Bone marrow (tissue), 2 donors: ENCODE measurements around the gene NFKBIE.

ENCODE experiments used
- DNase-seq, 2 donors: peaks; one replicate each; lab custom pipeline; 2025; lab: John Stamatoyannopoulos, UW

NFKBIE gene

DNA sequence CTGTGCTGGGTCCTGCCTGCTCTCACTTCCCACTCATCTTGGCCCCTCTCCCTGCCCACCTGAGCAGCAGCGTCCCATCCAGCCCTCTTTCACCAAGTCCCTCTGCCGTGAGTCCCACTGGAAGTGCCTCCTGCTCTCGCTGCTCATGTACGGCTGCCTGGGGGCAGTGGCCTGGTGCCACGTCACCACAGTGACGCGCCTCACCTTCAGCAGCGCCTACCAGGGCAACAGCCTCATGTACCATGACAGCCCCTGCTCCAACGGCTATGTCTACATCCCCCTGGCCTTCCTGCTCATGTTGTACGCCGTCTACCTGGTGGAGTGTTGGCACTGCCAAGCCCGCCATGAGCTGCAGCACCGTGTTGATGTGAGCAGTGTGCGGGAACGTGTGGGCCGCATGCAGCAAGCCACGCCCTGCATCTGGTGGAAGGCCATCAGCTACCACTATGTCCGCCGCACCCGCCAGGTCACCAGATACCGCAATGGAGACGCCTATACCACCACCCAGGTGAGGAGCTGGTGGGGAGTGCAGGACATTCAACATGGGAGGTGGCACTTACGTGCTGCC is 7.7 kb upstream of the NFKBIE start:
- no peak for DNase-seq

- no peak for DNase-seq
These were observed 7.2 kb upstream of the NFKBIE start for GRCh38 chr6:44272529-44272928.

DNA sequence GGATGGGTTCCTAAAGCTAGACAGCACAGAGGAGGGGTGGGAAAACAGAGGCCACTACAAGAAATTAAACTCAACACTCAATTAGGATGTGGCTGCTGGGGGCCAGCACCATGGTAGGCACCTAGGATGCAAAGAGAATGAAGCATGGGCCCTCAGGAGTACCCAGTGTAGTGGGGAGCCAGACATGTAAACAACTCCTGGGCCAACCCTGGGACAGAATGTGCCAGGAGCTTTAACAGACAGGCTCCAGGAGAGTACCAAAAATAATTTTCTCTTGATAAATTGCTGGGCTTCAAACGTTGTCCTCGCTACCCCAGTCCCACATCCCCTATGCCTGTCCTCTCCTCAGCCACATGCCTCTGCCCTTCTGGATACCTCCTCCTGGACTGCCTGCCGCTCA is 6.6 kb upstream of the NFKBIE start:
- no peak for DNase-seq

DNA sequence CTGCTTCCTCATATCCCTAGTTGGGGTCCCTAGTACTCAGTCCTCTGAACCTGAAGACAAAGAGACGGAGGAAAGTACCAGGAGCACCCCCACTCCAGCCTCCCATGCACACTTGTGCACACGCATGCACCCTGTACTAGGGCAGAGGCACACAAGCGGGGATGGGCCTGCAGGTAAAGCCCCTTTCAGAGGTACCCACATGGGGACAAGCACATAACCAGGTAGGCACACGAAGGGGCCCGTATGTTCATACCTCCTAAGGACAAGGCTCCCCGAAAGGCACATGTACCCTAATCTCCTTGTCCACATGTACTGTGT is 6.0 kb upstream of the NFKBIE start:
- no peak for DNase-seq

GRCh38 chr6:44270526-44271405 is 5.4 kb upstream of the NFKBIE start:
- DNase-seq = no peak

DNA sequence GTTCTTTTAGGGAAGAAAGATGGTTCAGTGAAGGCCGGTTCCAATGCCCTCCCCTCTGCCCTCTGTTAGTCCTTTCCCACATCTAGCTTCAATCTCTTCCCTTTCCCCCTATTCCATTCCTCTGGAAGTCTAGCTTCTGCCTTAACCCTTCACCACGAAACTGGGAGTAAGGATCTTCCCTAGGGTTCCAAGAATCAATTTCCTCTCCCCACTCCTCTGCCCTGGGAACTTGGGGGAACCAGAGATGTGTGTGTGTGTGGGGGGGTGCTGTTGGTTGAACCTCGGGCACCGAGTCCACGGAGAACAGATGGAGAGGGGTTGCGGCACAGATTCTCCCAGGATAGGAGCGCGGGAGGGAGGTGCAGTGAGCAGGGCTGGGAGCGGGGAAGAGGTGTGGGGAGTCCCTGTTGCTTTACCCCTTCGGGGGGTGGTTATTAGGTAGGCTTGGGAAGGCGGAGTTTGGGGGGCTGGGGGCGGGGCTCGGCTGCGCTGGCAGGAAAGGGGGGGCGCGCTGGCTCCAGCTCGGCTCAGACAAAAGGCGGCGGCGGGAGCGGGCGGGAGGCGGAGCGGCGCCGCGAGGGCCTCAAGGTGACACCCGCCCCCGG is 4.7 kb upstream of the NFKBIE start, which contains the start of gene TMEM151B:
TMEM151B (plus strand) TSS at position 530 of the 605 bp plus-strand sequence. CDS start 293 bp downstream, outside the sequence.
- DNase-seq = no peak

DNA sequence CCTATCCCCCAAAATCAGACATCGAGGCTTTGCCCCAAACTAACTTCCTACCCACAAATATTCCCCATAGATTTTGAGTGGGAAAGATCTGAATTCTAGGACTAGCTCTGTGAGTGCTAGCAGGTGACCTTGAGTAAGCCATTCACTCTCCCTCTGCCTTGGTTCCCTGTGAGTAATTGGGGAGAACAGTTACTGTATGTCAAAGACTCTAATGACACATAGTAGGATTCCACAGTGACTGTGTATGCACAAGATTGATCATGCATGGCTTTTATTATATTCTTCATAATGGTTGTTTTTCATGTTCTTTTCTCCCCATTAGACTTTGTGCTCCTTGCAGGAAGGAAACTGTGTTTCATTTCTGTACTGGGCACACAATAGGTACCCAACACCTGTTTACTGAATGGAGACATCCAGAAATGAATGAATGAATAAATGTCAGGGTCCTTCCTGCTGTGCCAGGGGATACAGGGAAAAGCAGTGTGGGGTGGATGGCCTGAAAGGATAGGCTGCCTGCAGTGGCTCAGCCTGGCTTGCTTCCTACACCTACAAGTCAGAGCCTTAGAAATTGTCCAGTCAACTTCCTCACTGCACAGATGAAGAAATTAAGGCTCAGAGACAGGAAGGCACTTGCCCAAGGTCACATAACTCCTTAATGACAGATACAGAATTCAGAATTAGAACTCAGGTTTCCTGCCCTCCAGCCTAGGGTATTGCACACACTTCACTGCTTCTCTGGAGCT is 4.0 kb upstream of the NFKBIE start:
- no peak for DNase-seq

GRCh38 chr6:44268095-44268628 is 2.8 kb upstream of the NFKBIE start:
- DNase-seq = no peak

DNA sequence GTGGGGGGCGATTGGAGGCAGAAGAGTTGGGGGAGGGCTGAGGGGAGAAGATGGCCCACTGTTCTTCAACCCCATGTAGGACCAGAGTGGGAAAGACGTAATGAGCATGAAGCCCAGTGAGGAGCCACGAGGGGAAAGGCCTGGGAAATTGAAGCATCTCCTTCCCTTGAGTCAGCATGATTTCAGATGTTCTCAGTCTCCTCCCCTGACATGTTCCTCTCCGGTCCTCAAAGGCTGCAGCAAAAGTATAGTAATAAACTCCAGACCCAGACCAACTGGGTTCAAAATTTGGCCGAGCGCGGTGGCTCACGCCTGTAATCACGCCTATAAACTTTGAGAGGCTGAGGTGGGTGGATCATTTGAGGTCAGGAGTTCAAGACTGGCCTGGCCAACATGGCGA is 1.9 kb upstream of the NFKBIE start:
- no peak for DNase-seq

GRCh38 chr6:44266347-44266746 is 996 bp upstream of the NFKBIE start:
- no peak for DNase-seq

- peak in 1 of 2 donors; percentile 84 for DNase-seq
These were observed 427 bp upstream of the NFKBIE start for GRCh38 chr6:44265722-44266233.

GRCh38 chr6:44264154-44265006 is 971 bp downstream of the NFKBIE start:
- DNase-seq = peak; percentile 38 to 87

DNA sequence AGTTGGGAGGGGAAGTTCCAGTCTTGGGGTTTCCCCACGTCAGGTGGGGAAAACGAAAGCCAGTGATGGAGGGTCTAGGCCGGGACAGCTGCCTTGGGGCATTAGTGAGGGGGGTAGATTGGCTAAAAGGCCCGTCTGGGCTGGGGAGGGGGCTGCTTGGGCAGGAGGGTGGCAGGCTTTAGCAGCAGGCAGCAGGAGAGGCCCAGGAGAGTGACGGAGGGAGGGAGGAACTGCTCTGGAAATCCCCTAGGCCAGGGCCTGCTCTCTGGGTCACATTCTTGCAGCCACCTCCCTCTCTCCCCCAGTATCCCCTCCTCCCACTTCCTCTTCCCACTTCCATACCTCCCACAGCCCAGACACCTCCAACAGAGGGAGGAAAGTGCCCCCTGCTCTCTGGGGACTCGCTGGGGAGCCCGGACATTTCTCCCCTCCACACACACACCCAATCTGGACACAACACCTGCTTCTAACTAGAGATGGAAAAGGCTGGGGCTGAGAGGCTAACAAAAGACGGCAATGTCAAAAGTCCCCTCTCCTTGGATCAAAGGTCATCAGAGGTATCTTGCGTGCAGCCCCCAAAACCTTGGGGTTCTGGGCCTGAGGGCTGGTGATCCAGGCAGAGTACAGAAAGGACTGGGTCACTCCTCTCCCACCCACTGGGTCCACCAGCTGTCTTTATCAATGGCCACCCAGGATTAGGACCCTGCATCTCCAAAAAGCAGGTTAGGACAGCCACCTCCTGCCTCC is 1.8 kb downstream of the NFKBIE start:
- peak; percentile 21 to 33 for DNase-seq

DNA sequence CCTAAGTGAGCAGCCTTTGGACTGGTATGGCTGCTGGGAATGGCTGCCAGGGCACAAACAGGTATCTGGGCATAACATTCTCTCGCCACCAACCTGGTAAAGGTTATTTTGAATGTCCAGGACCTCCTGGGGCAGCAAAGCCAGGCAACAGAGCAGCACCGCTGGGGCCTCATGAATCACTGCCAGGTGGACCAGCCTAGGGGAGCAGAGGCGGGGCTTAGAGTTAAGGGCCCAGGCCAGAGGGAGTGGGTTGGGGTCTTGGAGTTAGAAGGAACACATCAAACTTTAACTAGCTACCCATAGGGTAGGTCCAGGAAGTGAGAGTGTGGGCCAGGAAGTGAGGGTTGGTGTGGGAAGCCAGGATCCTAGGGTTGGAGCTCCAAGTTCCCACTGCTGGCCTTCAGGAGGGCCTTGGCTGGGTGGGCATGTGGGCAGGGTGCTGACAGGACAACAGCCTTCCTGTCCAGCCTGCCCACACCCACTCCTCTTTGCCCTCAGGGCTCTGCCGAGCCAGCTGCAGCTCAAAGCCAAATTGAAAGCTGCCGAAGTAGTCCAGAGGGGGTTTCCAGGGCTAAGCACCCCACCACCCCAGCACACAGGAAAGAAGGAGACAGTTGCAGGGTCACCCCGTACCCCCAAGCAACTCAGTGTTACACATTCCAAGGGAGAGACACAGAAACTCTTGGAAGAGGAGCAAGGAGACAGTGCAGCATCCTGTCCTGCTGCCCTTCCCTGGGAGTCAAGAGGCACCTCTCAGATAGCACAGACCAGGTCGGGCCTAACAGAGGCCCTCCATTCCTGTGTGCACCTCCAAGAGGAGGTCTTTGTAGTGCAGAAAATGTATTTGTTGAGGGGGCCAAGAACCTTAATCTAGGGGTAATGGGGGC is 2.6 kb downstream of the NFKBIE start:
- no peak for DNase-seq

- DNase-seq = no peak
These were observed 3.8 kb downstream of the NFKBIE start for GRCh38 chr6:44261581-44261980.

GRCh38 chr6:44260451-44261297 is 4.7 kb downstream of the NFKBIE start:
- no peak for DNase-seq

GRCh38 chr6:44260011-44260410 is 5.3 kb downstream of the NFKBIE start:
- no peak for DNase-seq

- DNase-seq = no peak
These were observed 6.4 kb downstream of the NFKBIE start for GRCh38 chr6:44258921-44259320.
